ENCODE results near the gene UPK3BL2. TPM values are rescaled to one million over a fixed set of nuclear protein-coding genes. Genes with fewer than 3 reads are reported as not detected.
"Not testable (repeated sequence)": the region's sequence is repeated elsewhere in the genome, so short reads cannot be mapped to it uniquely, and the experiment has no call there.

Gene UPK3BL2
- polyA plus RNA-seq, 2 of the 4 experiments (the other 2 are of a cell fraction) = 1.4 to 3.9 TPM

GRCh38 chr7:102572261-102573239 lies 29.1 kb upstream of the UPK3BL2 start, which contains the start of gene POLR2J3:
Gene POLR2J3, minus strand, starts transcription at chr7:102572583. Its CDS starts 62 bp downstream, at chr7:102572521.
- Histone ChIP-seq H3K27ac (peak within 1 kb of the TSS; percentile 81 to 91), H3K4me3 (peak within 1 kb of the TSS; percentile 72)
- H3K9me3 ChIP-seq, H3K4me2 ChIP-seq, POLR2A ChIA-PET, CTCF ChIA-PET, H3K4me1 ChIP-seq, FAIRE-seq: not testable (repeated sequence)
- peak in 1 of 2 experiments; percentile 60; a peak in 2 of 5 replicates for TF ChIP-seq JUN (IDR thresholded peaks at IDR 0.05)
- peak; percentile 71 for TF ChIP-seq KDM5A (IDR thresholded peaks at IDR 0.05)
- peak; percentile 11; the same call in 1 of the 2 replicates for TF ChIP-seq POLR2A (IDR thresholded peaks at IDR 0.05; ENCODE audit: low read length)
- peak; percentile 35 for TF ChIP-seq CTCF (IDR thresholded peaks at IDR 0.05)
- peak; percentile 93 for TF ChIP-seq PHF8 (IDR thresholded peaks at IDR 0.05; ENCODE audit: borderline replicate concordance, low read depth)
- ATAC-seq (peak; percentile 84 to 92), DNase-seq (ENCODE audit: low read depth in 1 of 2, low spot score in 1 of 2) (peak in 1 of 2 experiments; percentile 84)
- under 1% methylated on average over 22 of the region's 64 CpGs for WGBS (ENCODE audit: missing lambda C conversion rate)

DNA sequence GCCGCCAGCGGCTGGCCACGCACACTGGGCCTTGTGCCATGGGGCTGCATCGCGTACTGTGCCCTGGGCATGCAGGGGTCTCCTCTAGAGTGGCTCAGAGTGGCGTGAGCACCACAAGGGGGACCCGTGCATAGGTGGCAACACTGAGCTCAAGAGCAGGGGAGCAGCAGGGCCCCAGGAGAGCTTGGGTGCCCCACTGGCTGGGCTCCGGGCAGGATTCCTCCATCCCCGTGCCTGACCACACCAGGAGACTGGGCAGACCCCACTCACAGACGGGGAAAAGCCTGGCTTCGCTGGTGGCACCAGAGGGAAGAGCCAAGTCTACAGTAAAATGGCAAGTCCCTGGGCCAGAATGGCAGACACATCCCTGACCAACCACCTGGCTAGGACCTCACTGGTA lies 25.1 kb upstream of the UPK3BL2 start:
- ATAC-seq; H3K9me3 ChIP-seq; H3K4me2 ChIP-seq; H3K4me3 ChIP-seq; CTCF ChIA-PET; FAIRE-seq; DNase-seq (ENCODE audit: low read depth in 1 of 2, low spot score in 1 of 2); H3K4me1 ChIP-seq; POLR2A ChIA-PET; H3K27ac ChIP-seq: not testable (repeated sequence)
- 75% methylated on average over 4 of the region's 11 CpGs for WGBS (ENCODE audit: missing lambda C conversion rate)

DNA sequence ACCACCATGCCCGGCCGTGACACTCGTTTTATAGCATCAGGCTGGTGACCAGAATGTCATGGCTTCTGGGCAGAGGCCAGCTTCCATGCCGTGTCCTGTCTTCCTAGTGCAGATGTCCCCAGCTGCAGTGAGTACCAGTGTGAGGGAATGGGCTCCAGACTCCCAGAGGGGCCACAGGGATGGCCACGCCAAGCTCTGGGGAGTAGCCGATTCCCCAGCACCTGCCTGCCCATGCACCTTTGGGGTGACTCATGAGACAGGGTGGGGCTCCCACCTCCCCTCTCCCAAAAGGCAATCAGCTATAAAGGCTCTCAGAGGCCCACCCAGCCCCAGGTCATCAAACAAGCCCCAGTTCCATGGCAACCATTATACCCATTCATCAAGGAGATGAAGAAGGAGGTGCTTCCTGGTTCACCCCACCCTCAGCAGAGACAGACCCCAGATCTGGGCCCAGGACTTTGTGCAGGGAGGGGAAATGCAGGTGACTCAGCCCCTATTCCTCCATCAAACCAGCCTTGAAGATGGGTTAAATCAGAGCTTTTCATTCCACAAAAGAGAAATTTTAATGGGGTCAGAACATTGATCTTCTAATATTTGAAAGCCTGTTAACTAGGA lies 7.4 kb upstream of the UPK3BL2 start, which contains the start of gene SPDYE2:
Gene SPDYE2 (plus strand): TSS at position 419 of the 615 bp plus-strand sequence. CDS start 2,030 bp downstream, outside the sequence.
- peak in 1 of 2 experiments; percentile 26; a peak in 3 of 6 replicates for ATAC-seq
- H3K4me2 ChIP-seq; CTCF ChIA-PET; DNase-seq (ENCODE audit: low read depth in 1 of 2, low spot score in 1 of 2); H3K4me3 ChIP-seq; FAIRE-seq; H3K4me1 ChIP-seq; H3K27ac ChIP-seq; POLR2A ChIA-PET; H3K9me3 ChIP-seq: not testable (repeated sequence)
- no CpG with 5 or more reads among the region's 6 CpGs for WGBS (ENCODE audit: missing lambda C conversion rate)

DNA sequence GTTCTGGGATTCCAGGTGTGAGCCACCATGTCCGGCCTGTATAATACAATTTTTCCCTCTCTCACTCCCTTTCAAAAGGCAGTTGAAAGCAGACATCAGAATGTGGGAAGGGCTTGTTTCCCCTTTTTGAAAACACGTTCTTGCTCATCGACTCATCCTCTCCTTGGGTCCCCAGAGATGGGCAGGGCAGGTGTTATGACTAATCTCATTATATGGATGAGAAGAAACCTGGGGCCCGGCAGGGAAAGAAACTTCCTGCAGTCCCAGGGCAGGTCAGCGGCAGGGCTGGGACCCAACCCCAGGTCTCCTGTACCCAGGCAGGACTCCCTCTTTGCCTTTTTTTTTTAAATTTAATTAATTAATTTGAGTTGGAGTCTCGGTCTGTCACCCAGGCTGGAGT lies 2.9 kb upstream of the UPK3BL2 start:
- H3K4me2 ChIP-seq; H3K9me3 ChIP-seq; H3K27ac ChIP-seq; CTCF ChIA-PET; FAIRE-seq; H3K4me3 ChIP-seq; DNase-seq (ENCODE audit: low read depth in 1 of 2, low spot score in 1 of 2); POLR2A ChIA-PET; H3K4me1 ChIP-seq: not testable (repeated sequence)
- peak; percentile 32 to 51; a peak in 5 of 6 replicates for ATAC-seq
- WGBS (ENCODE audit: missing lambda C conversion rate) = 46% methylated on average over 3 of the region's 6 CpGs

DNA sequence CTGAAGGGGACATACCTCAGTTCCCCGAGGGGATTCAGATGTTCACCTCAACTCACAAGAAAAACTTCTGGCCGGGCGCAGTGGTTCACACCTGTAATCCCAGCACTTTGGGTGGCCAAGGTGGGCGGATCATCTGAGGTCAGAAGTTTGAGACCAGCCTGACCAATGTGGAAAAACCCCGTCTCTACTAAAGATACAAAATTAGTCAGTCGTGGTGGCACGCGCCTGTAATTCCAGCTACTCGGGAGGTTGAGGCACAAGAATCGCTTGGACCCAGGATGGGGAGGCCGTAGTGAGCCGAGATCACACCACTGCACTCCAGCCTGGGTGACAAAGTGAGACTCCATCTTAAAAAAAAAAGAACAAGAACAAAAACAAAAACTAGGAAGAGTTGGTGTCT lies 1.8 kb upstream of the UPK3BL2 start:
- POLR2A ChIA-PET; H3K4me2 ChIP-seq; H3K27ac ChIP-seq; H3K9me3 ChIP-seq; CTCF ChIA-PET; H3K4me1 ChIP-seq; FAIRE-seq; ATAC-seq; H3K4me3 ChIP-seq; DNase-seq (ENCODE audit: low read depth in 1 of 2, low spot score in 1 of 2): not testable (repeated sequence)
- 97% methylated on average over 7 of the region's 12 CpGs for WGBS (ENCODE audit: missing lambda C conversion rate)

- POLR2A ChIA-PET; H3K9me3 ChIP-seq; FAIRE-seq; H3K4me1 ChIP-seq; DNase-seq (ENCODE audit: low read depth in 1 of 2, low spot score in 1 of 2); CTCF ChIA-PET; H3K27ac ChIP-seq; H3K4me3 ChIP-seq; H3K4me2 ChIP-seq: not testable (repeated sequence)
- ATAC-seq = 0 out of 6 replicates have a peak, but pooled peaks of 1 of the 2 experiments have one; percentile 3
- 88% methylated on average over 1 of the region's 1 CpG for WGBS (ENCODE audit: missing lambda C conversion rate)
These were observed 876 bp upstream of the UPK3BL2 start for GRCh38 chr7:102544372-102544771.

DNA sequence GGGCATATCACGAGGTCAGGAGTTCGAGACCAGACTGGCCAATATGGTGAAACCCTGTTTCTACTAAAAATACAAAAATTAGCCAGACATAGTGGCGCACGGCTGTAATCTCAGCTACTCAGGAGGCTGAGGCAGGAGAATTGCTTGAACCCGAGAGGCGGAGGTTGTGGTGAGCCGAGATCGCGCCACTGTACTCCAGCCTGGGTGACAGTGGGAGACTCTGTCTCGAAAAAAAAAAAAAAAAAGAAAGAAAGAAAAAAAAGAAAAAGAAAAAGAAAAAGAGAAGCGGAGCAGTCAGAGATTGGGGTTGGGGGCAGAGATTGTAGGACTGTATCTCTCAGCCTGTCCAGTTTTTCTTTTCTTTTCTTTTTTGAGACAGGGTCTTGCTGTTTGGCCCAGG lies 725 bp downstream of the UPK3BL2 start:
- FAIRE-seq; H3K4me2 ChIP-seq; ATAC-seq; DNase-seq (ENCODE audit: low read depth in 1 of 2, low spot score in 1 of 2); CTCF ChIA-PET; POLR2A ChIA-PET; H3K9me3 ChIP-seq; H3K4me3 ChIP-seq; H3K4me1 ChIP-seq; H3K27ac ChIP-seq: not testable (repeated sequence)
- WGBS (ENCODE audit: missing lambda C conversion rate) = 96% methylated on average over 7 of the region's 11 CpGs

GRCh38 chr7:102542083-102542482 lies 1.4 kb downstream of the UPK3BL2 start:
- H3K4me3 ChIP-seq; H3K27ac ChIP-seq; ATAC-seq; H3K9me3 ChIP-seq; DNase-seq (ENCODE audit: low read depth in 1 of 2, low spot score in 1 of 2); H3K4me2 ChIP-seq; FAIRE-seq; POLR2A ChIA-PET; CTCF ChIA-PET; H3K4me1 ChIP-seq: not testable (repeated sequence)
- no CpG with 5 or more reads among the region's 8 CpGs for WGBS (ENCODE audit: missing lambda C conversion rate)

DNA sequence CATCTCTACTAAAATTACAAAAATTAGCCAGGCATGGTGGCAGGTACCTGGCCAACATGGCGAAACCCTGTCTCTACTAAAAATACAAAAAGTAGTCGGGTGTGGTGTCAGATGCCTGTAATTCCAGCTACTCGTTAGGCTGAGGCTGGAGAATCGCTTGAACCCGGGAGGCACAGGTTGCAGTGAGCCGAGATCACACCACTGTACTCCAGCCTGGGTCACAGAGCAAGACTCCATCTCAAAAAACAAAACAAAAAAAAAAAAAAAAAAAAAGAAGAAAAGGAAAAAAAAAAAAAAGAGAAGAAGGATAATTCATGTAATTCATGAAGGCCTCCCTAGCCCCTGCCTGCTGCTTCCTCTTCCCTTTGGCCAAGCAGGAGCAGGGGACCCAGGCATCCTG lies 2.9 kb downstream of the UPK3BL2 start:
- H3K4me1 ChIP-seq; POLR2A ChIA-PET; CTCF ChIA-PET; ATAC-seq; FAIRE-seq; H3K4me2 ChIP-seq; DNase-seq (ENCODE audit: low read depth in 1 of 2, low spot score in 1 of 2); H3K4me3 ChIP-seq; H3K9me3 ChIP-seq; H3K27ac ChIP-seq: not testable (repeated sequence)
- 92% methylated on average over 5 of the region's 6 CpGs for WGBS (ENCODE audit: missing lambda C conversion rate)

All from A549 (cell line).